WTC11 (cell line): Measurements from ENCODE around the gene GUCY1A2. TPM values are rescaled to one million over a fixed set of nuclear protein-coding genes. Genes with fewer than 3 reads are reported as not detected.

ENCODE experiments used
- ATAC-seq: fragments of 200-7000 bp; cut with Tn5 transposase; 2 replicates; pipeline ENCODE4 v1.10.0; 2021; ENCODE audit warnings: mild to moderate bottlenecking, moderate library complexity
- CTCF ChIA-PET: fragments of 300-600 bp; sonication (Branson Sonifier 250); formaldehyde crosslinking; loops from one replicate; lab custom pipeline; 2021; ENCODE audit warnings: antibody characterized with exemption; lab: Charles Lee
- POLR2A ChIA-PET: fragments of 350-600 bp; sonication (Branson Sonifier 250); formaldehyde crosslinking; loops from one replicate; lab custom pipeline; 2021; ENCODE audit warnings: antibody characterized with exemption; lab: Charles Lee
- DNase-seq: peaks from one replicate; pipeline ENCODE4 v3.0.0; 2021; ENCODE audit warnings: low spot score
- H3K27ac Mint-ChIP-seq: 2 replicates; pipeline ENCODE4 v1.8.0; 2021; ENCODE audit warnings: mixed read lengths
- H3K27me3 Mint-ChIP-seq: 2 replicates; pipeline ENCODE4 v1.8.0; 2021; ENCODE audit warnings: low read depth, mild to moderate bottlenecking, moderate library complexity, mixed read lengths
- H3K36me3 Mint-ChIP-seq: 2 replicates; pipeline ENCODE4 v1.8.0; 2021; ENCODE audit warnings: mixed read lengths
- H3K4me1 Mint-ChIP-seq: 2 replicates; pipeline ENCODE4 v1.8.0; 2022; ENCODE audit warnings: mixed read lengths
- H3K4me3 Mint-ChIP-seq: 2 replicates; pipeline ENCODE4 v1.8.0; 2021; ENCODE audit warnings: mild to moderate bottlenecking, moderate library complexity, mixed read lengths
- H3K9me3 Mint-ChIP-seq: 2 replicates; pipeline ENCODE4 v1.8.0; 2021; ENCODE audit warnings: mixed read lengths
- ARID4B ChIP-seq: sonication (generic); formaldehyde crosslinking; IDR thresholded peaks from 2 replicates; pipeline ENCODE4 v1.8.0; 2023; ENCODE audit warnings: missing genetic modification reagents, mild to moderate bottlenecking, borderline replicate concordance
- ATF1 ChIP-seq: sonication (generic); formaldehyde crosslinking; IDR thresholded peaks from 2 replicates; pipeline ENCODE4 v1.8.1; 2023; ENCODE audit warnings: mild to moderate bottlenecking, moderate library complexity, missing genetic modification reagents
- ATF3 ChIP-seq: sonication (generic); formaldehyde crosslinking; conservative IDR thresholded peaks from 2 replicates; pipeline ENCODE4 v1.8.1; 2022; ENCODE audit warnings: mild to moderate bottlenecking, missing genetic modification reagents
- CBFB ChIP-seq: sonication (generic); formaldehyde crosslinking; IDR thresholded peaks from 2 replicates; pipeline ENCODE4 v1.8.1; 2022; ENCODE audit warnings: mild to moderate bottlenecking, low read depth, missing genetic modification reagents
- CTCF ChIP-seq: fragments of 200-600 bp; IDR thresholded peaks from 2 replicates; pipeline ENCODE4 v1.8.0; 2022; ENCODE audit warnings: antibody characterized with exemption
- E2F4 ChIP-seq: sonication (generic); formaldehyde crosslinking; IDR thresholded peaks from 2 replicates; pipeline ENCODE4 v1.8.1; 2022; ENCODE audit warnings: low read depth, mild to moderate bottlenecking, moderate library complexity, missing genetic modification reagents, borderline replicate concordance
- ELF4 ChIP-seq: sonication (generic); formaldehyde crosslinking; IDR thresholded peaks from 2 replicates; pipeline ENCODE4 v1.8.1; 2022; ENCODE audit warnings: low read depth, mild to moderate bottlenecking, moderate library complexity, missing genetic modification reagents
- FOXP1 ChIP-seq: sonication (generic); formaldehyde crosslinking; IDR thresholded peaks from 2 replicates; pipeline ENCODE4 v1.8.0; 2022; ENCODE audit warnings: missing genetic modification reagents, mild to moderate bottlenecking, moderate library complexity, borderline replicate concordance
- IRF1 ChIP-seq: sonication (generic); formaldehyde crosslinking; IDR thresholded peaks from 2 replicates; pipeline ENCODE4 v1.8.0; 2023; ENCODE audit warnings: missing genetic modification reagents
- IRF2 ChIP-seq: sonication (generic); formaldehyde crosslinking; IDR thresholded peaks from 2 replicates; pipeline ENCODE4 v1.8.0; 2022; ENCODE audit warnings: low read depth, missing genetic modification reagents, borderline replicate concordance
- JUN ChIP-seq: sonication (generic); formaldehyde crosslinking; IDR thresholded peaks from 2 replicates; pipeline ENCODE4 v1.8.0; 2023; ENCODE audit warnings: mild to moderate bottlenecking, missing genetic modification reagents
- NR3C1 ChIP-seq: sonication (generic); formaldehyde crosslinking; conservative IDR thresholded peaks from 2 replicates; pipeline ENCODE4 v1.8.1; 2023; ENCODE audit warnings: low read depth, mild to moderate bottlenecking, missing genetic modification reagents
- SOX15 ChIP-seq: fragments of 250-450 bp; sonication (Bioruptor Pico); IDR thresholded peaks from 2 replicates; pipeline ENCODE4 v1.9.0; 2021; ENCODE audit warnings: mild to moderate bottlenecking
- SP1 ChIP-seq: sonication (generic); formaldehyde crosslinking; conservative IDR thresholded peaks from 2 replicates; pipeline ENCODE4 v1.8.1; 2022; ENCODE audit warnings: missing genetic modification reagents
- TCF7 ChIP-seq: sonication (generic); formaldehyde crosslinking; IDR thresholded peaks from 2 replicates; pipeline ENCODE4 v1.8.0; 2022; ENCODE audit warnings: mild to moderate bottlenecking, low read depth, missing genetic modification reagents, moderate library complexity
- ZBTB21 ChIP-seq: sonication (generic); formaldehyde crosslinking; IDR thresholded peaks from 2 replicates; pipeline ENCODE4 v1.8.1; 2023; ENCODE audit warnings: mild to moderate bottlenecking, missing genetic modification reagents, borderline replicate concordance
- ZNF138 ChIP-seq: sonication (generic); formaldehyde crosslinking; conservative IDR thresholded peaks from 2 replicates; pipeline ENCODE4 v1.8.1; 2022; ENCODE audit warnings: mild to moderate bottlenecking, moderate library complexity, missing genetic modification reagents
- ZNF232 ChIP-seq: sonication (generic); formaldehyde crosslinking; IDR thresholded peaks from 2 replicates; pipeline ENCODE4 v1.8.0; 2022; ENCODE audit warnings: mild to moderate bottlenecking, missing genetic modification reagents
- ZNF416 ChIP-seq: fragments of 250-450 bp; sonication (Bioruptor Pico); IDR thresholded peaks from 2 replicates; pipeline ENCODE4 v1.9.0; 2021; ENCODE audit warnings: mild to moderate bottlenecking, inconsistent platforms
- total RNA-seq: library from RNA; stranded (reverse); gene quantifications from 3 replicates; pipeline ENCODE4 v1.2.3, GENCODE V29; 2021

The GUCY1A2 gene
- total RNA-seq, 1 experiment from 2014 or later, result 0.90 TPM

GRCh38 chr11:106988151-106989077 is 29.9 kb downstream of the GUCY1A2 start:
- DNase-seq, result no peak
- Mint-ChIP-seq H3K36me3 (no peaks in the 10 kb centered on the region), H3K27me3 (no peaks in the 10 kb centered on the region), H3K4me1 (peaks cover 8% of the 10 kb centered on the region), H3K4me3 (no peak overlapping the region), H3K9me3 (no peaks in the 10 kb centered on the region), H3K27ac (no peak overlapping the region)
- POLR2A ChIA-PET, result no interaction called here
- CTCF ChIA-PET, result interaction anchor here (1.0 kb wide), 1 partner anchor 14 kb away, joined by 3 read pairs; no protein-coding TSS in a partner anchor
- TF ChIP-seq ZNF138 (CRISPR knock-in tag) (no peak), JUN (CRISPR knock-in tag) (no peak), ZNF232 (no peak), ELF4 (CRISPR knock-in tag) (no peak), ATF1 (CRISPR knock-in tag) (no peak), SOX15 (no peak), ZNF416 (CRISPR knock-in tag) (no peak), ZBTB21 (no peak), CBFB (CRISPR knock-in tag) (no peak), IRF1 (no peak), ARID4B (CRISPR knock-in tag) (no peak), TCF7 (CRISPR knock-in tag) (no peak), E2F4 (no peak), SP1 (CRISPR knock-in tag) (no peak), NR3C1 (CRISPR knock-in tag) (no peak), IRF2 (CRISPR knock-in tag) (no peak), CTCF (no peak), FOXP1 (no peak), ATF3 (CRISPR knock-in tag) (no peak)
- ATAC-seq, result no peak
